Muscle layer of colon (tissue), 2 donors: ENCODE data around the gene VPS4A.
A peak's percentile ranks its signal among the peaks of the same experiment; 100 is the strongest.

Experiments
- H3K27ac ChIP-seq: one replicate; pipeline ENCODE4 v1.7.0; 2013; ENCODE audit warnings: low read depth, mild to moderate bottlenecking, low read length, moderate library complexity
- H3K27me3 ChIP-seq, 2 donors: one replicate each; pipeline ENCODE4 v1.7.0; 2013; ENCODE audit warnings: low read length in 2 of 2, mild to moderate bottlenecking in 2 of 2; ENCODE audit not compliant: insufficient read depth in 2 of 2, control insufficient read depth in 1 of 2
- H3K36me3 ChIP-seq: one replicate; pipeline ENCODE4 v1.7.0; 2013; ENCODE audit warnings: mild to moderate bottlenecking, low read length; ENCODE audit not compliant: insufficient read depth
- H3K4me1 ChIP-seq: one replicate; pipeline ENCODE4 v1.7.0; 2013; ENCODE audit warnings: mild to moderate bottlenecking, low read length; ENCODE audit not compliant: insufficient read depth
- H3K4me3 ChIP-seq, 2 donors: one replicate each; pipeline ENCODE4 v1.7.0; 2013; ENCODE audit warnings: low read length in 2 of 2, low read depth in 1 of 2, mild to moderate bottlenecking in 1 of 2, moderate library complexity in 1 of 2
- H3K9ac ChIP-seq: one replicate; pipeline ENCODE4 v1.7.0; 2013; ENCODE audit warnings: low read length
- H3K9me3 ChIP-seq: one replicate; pipeline ENCODE4 v1.7.0; 2013; ENCODE audit warnings: mild to moderate bottlenecking, low read length
- donor health status: abdominal sarcoma.
- donor health status: Adenocarcinoma of cecum.

Gene VPS4A

DNA sequence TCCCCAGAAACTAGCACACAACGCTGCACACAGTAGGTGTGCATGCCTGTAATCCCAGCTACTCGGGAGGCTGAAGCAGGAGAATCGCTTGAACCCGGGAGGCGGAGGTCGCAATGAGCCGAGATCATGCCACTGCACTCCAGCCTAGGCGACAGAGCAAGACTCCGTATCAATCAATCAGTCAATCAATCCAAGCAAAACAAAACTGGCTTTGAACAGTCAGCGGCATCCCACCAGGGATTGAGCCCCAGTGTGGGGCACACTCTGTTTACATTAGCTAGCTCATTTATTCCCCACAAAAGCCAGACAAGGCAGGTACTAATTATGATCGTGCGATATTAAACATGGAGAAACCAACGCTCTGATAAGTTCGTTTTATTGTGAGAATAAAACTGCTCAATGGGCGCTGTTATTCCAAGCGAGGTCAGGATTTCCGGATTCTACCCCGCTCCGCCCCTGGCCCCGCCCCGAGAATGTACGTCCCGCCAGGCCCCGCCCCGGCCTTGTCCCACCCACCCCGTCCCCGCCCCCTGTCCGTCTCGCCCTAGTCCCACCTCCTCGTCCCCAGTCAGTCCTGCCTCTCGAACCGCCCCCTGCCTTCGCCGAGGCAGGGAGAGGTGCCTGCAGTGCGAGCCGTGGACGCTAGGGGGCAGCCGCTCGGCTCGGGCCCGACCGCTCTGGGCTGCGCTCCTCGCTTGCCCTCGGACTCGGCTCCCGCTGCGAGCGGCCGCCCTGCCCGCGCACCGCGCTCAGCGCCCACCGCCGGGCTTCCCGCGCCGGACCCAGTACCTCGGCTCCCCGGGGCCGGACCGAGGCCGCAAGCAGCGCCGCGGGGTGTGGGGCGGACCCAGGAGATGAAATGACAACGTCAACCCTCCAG is at the start of gene VPS4A:
Gene VPS4A, plus strand, starts transcription at position 698 of the 880 bp plus-strand sequence. Its CDS starts 162 bp downstream, at position 860.
- H3K4me1 ChIP-seq: peaks cover 6% of the 10 kb centered on the region
- peaks cover 18% of the 10 kb centered on the region for H3K36me3 ChIP-seq
- peak within 1 kb of the TSS; percentile 62 for H3K9ac ChIP-seq
- H3K27ac ChIP-seq: peak within 1 kb of the TSS; percentile 86
- H3K27me3 ChIP-seq: no peaks in the 10 kb centered on the region
- H3K4me3 ChIP-seq: peak within 1 kb of the TSS; percentile 59 to 98
- no peaks in the 10 kb centered on the region for H3K9me3 ChIP-seq

DNA sequence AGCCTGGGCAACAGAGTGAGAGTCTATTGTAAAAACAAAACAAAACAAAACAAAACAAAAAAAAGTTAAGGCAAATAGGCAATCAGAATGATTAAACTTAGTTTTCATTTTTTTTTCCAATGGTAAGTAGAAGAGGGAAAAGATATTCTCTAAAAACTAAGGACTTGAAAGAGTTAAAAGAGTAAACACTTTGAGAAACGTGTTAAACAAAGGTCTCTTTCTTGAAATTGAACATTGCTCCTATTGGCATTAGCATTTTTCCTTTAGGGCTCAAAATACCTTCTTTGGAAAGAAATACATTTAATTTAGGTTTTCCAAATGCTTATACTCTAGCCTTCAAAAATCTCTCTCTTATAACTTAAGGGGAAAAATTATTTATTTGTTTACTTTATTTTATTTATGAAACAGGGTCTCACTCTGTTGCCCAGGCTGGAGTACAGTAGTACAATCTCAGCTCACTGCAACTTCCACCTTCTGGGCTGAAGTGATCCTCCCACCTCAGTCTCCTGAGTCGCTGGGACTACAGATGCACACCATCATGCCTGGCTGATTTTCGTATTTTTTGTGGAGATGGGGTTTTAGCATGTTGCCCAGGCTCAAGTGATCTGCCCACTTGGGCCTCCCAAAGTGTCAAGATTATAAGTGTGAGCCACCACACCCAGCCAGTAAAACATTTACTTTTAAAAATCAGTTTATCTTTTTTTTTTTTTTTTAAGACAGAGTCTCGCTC is 44.7 kb upstream of the VPS4A start:
- no peaks in the 10 kb centered on the region for H3K4me1 ChIP-seq
- H3K27ac ChIP-seq: no peak overlapping the region
- no peaks in the 10 kb centered on the region for H3K9me3 ChIP-seq
- H3K27me3 ChIP-seq: no peaks in the 10 kb centered on the region
- no peaks in the 10 kb centered on the region for H3K36me3 ChIP-seq
- no peak overlapping the region for H3K9ac ChIP-seq
- no peak overlapping the region for H3K4me3 ChIP-seq

DNA sequence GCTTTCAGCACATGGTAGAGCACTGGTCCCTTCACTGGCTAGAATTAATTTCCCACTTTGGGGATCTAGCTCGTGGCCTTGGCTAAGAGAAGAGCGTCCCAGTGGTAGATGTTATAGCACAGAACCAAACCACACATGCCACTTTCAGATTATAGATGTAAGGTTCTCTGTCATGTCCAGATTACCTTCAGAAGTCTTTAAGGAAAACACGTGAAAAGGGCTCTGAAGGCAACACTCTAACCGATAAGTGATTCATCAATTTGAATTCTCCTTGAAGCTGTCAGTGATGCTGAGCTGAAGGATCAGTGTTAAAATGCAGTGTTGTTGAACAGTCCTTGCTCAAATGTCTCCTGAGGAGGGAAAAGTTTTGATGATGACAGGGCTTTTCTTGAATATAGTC is 43.5 kb upstream of the VPS4A start:
- Histone ChIP-seq H3K9ac (no peak overlapping the region), H3K4me1 (no peaks in the 10 kb centered on the region), H3K27me3 (no peaks in the 10 kb centered on the region), H3K9me3 (no peaks in the 10 kb centered on the region), H3K4me3 (no peak overlapping the region), H3K36me3 (no peaks in the 10 kb centered on the region), H3K27ac (no peak overlapping the region)

DNA sequence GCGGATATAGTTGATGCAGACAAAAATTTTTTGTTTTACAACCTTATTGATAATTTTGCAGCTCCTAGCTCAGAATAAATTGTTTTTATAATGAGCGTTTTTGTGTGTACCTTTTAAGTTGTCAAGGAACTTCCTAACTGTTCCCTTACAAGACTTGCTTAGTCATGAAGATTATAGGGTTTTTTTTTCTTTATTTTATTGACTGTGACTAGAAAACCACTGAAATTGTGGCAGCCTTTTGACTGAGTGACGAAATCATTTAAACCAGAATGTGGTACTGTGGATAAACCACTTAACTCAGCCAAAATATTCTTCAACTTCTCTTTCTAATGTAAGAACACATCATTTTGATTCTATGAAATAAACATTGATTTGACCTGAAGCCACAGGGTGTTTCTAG is 40.8 kb upstream of the VPS4A start:
- peaks cover 8% of the 10 kb centered on the region for H3K36me3 ChIP-seq
- no peak overlapping the region for H3K9ac ChIP-seq
- H3K27me3 ChIP-seq: no peaks in the 10 kb centered on the region
- H3K4me1 ChIP-seq: peaks cover 8% of the 10 kb centered on the region
- no peak overlapping the region for H3K4me3 ChIP-seq
- no peaks in the 10 kb centered on the region for H3K9me3 ChIP-seq
- H3K27ac ChIP-seq: no peak overlapping the region

DNA sequence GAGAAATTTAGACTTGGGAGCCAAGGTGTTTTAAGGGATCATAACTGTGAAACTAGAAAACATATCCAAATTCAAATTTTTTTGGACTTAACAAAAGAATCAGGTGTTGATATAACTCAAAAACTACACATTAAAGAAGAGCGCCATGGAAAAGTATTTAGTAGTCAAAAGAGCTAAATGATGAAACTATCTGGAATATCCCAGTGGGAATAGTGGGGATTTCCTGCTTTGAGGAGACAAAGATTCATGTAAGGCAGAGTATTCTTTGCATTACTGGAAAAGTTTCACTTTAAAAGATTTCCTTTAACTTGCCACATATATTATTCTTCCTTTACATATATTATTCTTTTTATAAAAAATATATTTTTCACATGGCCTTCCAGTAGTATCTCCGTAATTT is 40.3 kb upstream of the VPS4A start:
- Histone ChIP-seq H3K4me3 (no peak overlapping the region), H3K36me3 (peaks cover 8% of the 10 kb centered on the region), H3K27ac (no peak overlapping the region)

DNA sequence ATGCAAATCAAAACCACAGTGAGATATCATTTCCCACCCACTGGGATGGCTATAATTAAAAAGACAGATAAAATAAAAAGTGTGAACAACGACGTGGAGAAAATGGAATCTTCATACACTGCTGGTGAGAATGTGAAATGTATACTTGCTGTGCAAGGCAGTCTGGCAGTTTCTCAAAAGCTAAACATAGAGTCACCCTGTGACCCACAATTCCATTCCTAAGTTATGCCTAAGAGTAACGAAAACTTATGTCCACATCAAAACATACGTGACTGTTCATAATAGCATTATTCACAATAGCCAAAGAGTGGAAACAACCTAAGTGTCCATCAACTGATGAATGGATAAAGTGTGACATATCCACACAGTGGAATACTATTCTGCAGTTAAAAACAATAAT is 38.1 kb upstream of the VPS4A start:
- Histone ChIP-seq H3K4me1 (peaks cover 24% of the 10 kb centered on the region), H3K9ac (no peak overlapping the region), H3K27ac (no peak overlapping the region), H3K27me3 (no peaks in the 10 kb centered on the region), H3K36me3 (peaks cover 8% of the 10 kb centered on the region), H3K9me3 (no peaks in the 10 kb centered on the region), H3K4me3 (no peak overlapping the region)

More for the DNA sequence above, 40.3 kb upstream of the VPS4A start:
- no peak overlapping the region for H3K9ac ChIP-seq
- peaks cover 11% of the 10 kb centered on the region for H3K4me1 ChIP-seq
- no peaks in the 10 kb centered on the region for H3K9me3 ChIP-seq
- H3K27me3 ChIP-seq: no peaks in the 10 kb centered on the region

DNA sequence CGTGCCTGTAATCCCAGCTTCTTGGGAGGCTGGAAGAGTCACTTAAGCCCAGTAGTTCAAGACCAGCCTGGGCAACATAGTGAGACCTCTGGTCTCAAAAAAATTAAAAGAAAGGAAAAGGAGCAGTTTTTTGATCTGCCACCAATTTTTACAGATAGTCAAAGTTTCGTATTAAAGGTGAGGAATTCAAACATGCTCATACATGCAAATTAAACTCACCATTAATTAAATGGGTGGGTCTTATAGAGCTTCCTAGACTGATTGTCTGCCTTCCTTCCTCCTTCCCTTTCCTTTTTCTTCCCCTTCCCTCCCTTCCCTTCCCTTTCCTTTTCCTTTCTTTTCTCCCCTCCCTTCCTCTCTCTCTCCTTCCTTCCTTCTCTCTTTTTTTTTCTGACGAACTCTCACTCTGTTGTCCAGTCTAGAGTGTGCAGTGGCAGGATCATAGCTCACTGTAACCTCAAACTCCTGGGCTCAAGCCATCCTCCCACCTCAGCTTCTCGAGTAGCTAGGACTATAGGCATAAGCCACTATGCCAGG is 36.4 kb upstream of the VPS4A start:
- Histone ChIP-seq H3K4me1 (peaks cover 24% of the 10 kb centered on the region), H3K36me3 (peaks cover 8% of the 10 kb centered on the region), H3K27me3 (no peaks in the 10 kb centered on the region), H3K9me3 (no peaks in the 10 kb centered on the region), H3K4me3 (no peak overlapping the region), H3K27ac (no peak overlapping the region), H3K9ac (no peak overlapping the region)

DNA sequence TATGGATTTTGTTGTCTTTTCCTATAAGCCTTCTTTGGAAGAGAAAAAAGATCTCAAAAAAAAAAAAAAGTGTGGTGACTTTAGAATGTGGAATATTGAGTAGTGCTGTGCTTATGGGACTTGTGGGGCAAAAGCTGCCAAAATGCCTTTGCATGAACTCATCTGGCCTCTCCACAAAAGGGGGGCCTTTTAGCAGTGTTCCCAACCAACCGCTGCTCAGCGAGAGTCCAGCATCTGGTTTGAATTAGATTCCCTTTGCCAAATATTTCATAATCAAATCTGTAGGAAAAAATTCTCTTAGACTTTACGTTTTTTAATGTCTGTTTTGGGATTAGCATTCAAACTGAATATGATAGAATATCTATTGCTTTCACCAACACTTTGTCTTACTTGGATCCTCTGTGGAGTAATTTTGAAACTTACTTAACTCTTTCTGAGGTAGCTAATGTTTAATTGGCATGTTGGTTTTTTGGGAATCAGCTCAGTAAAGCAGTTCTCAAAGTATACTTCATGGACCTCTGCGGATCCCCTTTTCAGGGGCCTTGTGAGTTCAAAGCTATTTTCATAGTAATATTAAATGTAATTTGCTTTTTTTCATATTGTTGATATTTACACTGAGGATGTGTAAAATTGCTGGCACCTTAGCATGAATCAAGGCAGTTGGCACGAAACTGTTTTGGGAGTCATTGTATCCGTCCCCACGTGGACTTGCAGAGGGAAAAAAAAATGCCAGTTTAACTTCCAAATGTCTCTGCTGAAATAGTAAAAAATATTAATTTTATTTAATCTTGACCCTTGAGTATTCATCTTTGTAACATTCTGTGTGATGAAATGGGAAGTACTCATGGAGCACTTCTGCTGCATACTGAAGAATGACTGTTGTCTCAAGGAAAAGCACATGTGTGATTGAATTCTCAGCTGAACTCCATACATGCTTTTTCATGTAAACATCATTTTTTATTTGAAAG is 34.7 kb upstream of the VPS4A start:
- Histone ChIP-seq H3K27me3 (no peaks in the 10 kb centered on the region), H3K9ac (no peak overlapping the region), H3K36me3 (peaks cover 8% of the 10 kb centered on the region), H3K27ac (no peak overlapping the region), H3K4me1 (peaks cover 24% of the 10 kb centered on the region), H3K4me3 (no peak overlapping the region), H3K9me3 (no peaks in the 10 kb centered on the region)

DNA sequence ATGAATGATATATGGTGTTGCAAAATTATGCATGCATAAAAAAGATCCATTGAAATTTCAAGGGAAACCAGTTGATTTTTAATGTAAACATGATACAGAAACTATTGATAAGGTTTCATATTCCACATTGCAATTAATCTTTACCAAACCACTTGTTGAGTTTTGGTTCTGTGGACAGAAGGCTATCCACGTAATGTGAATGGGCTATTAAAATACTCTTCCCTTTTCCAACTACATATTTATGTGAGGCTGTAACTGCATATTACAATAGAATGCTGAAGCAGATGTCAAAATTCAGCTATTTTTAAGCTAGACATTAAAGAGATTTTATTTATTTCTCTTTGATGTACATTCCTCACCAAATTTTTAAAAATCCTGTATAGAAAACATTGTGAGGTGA is 33.7 kb upstream of the VPS4A start:
- Histone ChIP-seq H3K9ac (no peak overlapping the region), H3K27ac (no peak overlapping the region), H3K4me1 (peaks cover 24% of the 10 kb centered on the region), H3K9me3 (no peaks in the 10 kb centered on the region), H3K27me3 (no peaks in the 10 kb centered on the region), H3K36me3 (peaks cover 8% of the 10 kb centered on the region), H3K4me3 (no peak overlapping the region)

DNA sequence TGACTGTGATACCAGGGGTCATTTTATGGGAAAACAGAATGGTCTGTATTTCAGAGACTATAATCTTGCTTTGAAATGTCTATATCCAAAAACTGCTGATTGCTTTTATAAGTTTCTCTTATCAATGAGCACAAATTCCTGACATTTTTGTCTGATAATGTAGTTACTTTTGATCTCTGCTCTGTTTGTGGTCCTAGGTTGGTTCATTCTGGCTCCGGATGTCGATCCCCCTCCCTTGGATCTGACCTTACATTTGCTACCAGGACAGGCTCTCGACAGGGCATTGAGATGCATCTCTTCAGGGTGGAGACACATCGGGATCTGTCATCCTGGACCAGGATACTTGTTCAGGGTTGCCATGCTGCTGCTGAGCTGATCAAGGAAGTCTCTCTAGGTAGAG is 27.3 kb upstream of the VPS4A start:
- no peaks in the 10 kb centered on the region for H3K27me3 ChIP-seq
- H3K9ac ChIP-seq: no peak overlapping the region
- H3K4me3 ChIP-seq: no peak overlapping the region

DNA sequence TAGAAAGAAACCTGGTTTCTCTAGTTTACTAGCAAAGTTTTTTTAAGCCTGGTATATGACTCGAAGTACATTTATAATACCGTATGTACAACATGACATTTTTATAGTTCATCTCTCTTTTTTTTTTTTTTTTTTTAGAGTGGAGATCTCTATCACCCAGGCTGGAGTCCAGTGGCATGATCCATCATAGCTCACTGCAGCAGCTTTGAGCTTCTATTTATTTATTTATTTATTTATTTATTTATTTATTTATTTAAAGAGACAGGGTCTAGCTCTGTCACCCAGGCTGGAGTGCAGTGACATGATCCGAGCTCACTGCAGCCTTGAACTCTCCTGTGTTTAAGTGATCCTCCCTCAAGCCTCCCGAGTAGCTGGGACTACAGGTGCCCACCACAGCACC is 25.9 kb upstream of the VPS4A start:
- H3K9me3 ChIP-seq: no peaks in the 10 kb centered on the region
- peaks cover 5% of the 10 kb centered on the region for H3K36me3 ChIP-seq
- no peak overlapping the region for H3K4me3 ChIP-seq
- H3K27me3 ChIP-seq: no peaks in the 10 kb centered on the region
- no peaks in the 10 kb centered on the region for H3K4me1 ChIP-seq
- no peak overlapping the region for H3K27ac ChIP-seq
- H3K9ac ChIP-seq: no peak overlapping the region

More for the DNA sequence above, 27.3 kb upstream of the VPS4A start:
- Histone ChIP-seq H3K4me1 (no peaks in the 10 kb centered on the region), H3K9me3 (no peaks in the 10 kb centered on the region), H3K36me3 (peaks cover 5% of the 10 kb centered on the region), H3K27ac (no peak overlapping the region)
